Glutamatergic neuron (in vitro differentiated cells): ENCODE results near the gene JPH4. TPM values are rescaled to one million over a fixed set of nuclear protein-coding genes. Genes with fewer than 3 reads are reported as not detected.
A peak's percentile ranks its signal among the peaks of the same experiment; 100 is the strongest.

ENCODE experiments used
- DNase-seq: peaks from one replicate; pipeline ENCODE4 v3.0.0; 2022
- H3K27ac Mint-ChIP-seq: one replicate; pipeline ENCODE4 v1.8.0; 2020; ENCODE audit warnings: mild to moderate bottlenecking, mixed read lengths, inconsistent platforms; ENCODE audit not compliant: unreplicated experiment
- H3K27me3 Mint-ChIP-seq: one replicate; pipeline ENCODE4 v1.8.0; 2020; ENCODE audit warnings: mild to moderate bottlenecking, moderate library complexity, mixed read lengths, inconsistent platforms; ENCODE audit not compliant: unreplicated experiment
- H3K36me3 Mint-ChIP-seq: one replicate; pipeline ENCODE4 v1.8.0; 2020; ENCODE audit warnings: mild to moderate bottlenecking, mixed read lengths, inconsistent platforms; ENCODE audit not compliant: unreplicated experiment
- H3K4me1 Mint-ChIP-seq: one replicate; pipeline ENCODE4 v1.8.0; 2020; ENCODE audit warnings: mild to moderate bottlenecking, low read depth, mixed read lengths, inconsistent platforms; ENCODE audit not compliant: unreplicated experiment
- H3K4me3 Mint-ChIP-seq: one replicate; pipeline ENCODE4 v1.8.0; 2020; ENCODE audit warnings: mild to moderate bottlenecking, mixed read lengths, inconsistent platforms; ENCODE audit not compliant: unreplicated experiment
- H3K9me3 Mint-ChIP-seq: one replicate; pipeline ENCODE4 v1.8.0; 2020; ENCODE audit warnings: mild to moderate bottlenecking, moderate library complexity, mixed read lengths, inconsistent platforms; ENCODE audit not compliant: unreplicated experiment
- total RNA-seq: library from RNA; stranded (reverse); fragmentation: NEBNext Ultra II Directional; extraction: Animal tissue kit (Norgen Biotek cat#: 25700); gene quantifications from one replicate; pipeline ENCODE4 v1.2.1, GENCODE V29; 2021; ENCODE audit not compliant: unreplicated experiment
- TF ChIP-seq, protein P1 (sequence below): fragments of 200-600 bp; sonication (generic); IDR thresholded peaks from one replicate; pipeline ENCODE4 v1.5.0; 2021; ENCODE audit not compliant: partially characterized antibody, unreplicated experiment

Gene JPH4
- total RNA-seq, 1 donor from 2014 or later: 52.7 TPM

DNA sequence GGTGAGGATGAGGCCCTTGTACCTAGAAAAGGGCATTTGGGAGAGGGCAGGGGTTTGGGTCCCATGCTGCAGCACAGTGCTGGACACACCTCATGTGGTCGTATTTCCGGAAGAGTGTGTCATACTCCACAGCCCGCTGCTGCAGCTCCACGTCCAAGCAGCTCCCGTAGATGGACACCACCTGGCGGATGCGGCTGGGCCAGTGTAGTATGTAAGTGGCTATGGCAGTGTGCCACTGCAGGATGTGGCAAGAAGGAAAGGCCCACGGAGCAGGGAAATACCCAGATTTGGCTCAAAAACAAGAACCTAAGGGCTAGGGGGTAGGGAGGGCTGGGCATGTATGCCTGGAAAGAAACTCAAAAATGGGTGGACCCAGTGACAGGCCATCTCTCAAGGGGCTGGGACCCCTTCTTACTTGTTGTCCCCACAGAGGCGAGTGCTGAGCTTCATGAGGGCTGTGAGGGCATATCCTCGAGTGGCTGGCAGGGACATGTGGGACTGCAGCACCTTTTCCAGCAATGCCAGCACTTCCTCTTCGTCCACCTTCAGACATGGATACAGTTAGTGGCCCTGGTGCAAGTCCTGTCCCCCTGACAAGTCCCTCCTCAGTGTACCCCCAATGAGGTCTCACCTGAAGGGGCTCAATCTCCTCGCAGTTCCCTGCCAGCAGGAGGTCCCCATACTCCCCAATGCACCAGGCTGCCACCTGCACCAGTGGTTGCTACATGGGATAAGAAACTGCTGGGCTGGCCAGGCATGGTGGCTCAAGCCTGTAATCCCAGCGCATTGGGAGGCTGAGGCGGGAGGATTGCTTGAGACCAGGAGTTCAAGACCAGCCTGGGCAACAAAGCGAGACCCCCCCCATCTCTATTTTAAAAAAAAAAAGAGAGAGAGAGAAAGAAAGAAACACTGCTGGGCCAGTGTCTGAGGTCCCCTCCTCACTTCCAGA lies 16.4 kb downstream of the JPH4 start:
- Mint-ChIP-seq H3K4me3 (no peak overlapping the region), H3K36me3 (no peaks in the 10 kb centered on the region), H3K4me1 (peaks cover 18% of the 10 kb centered on the region), H3K27me3 (peaks cover 13% of the 10 kb centered on the region), H3K27ac (peak overlapping the region; percentile 52), H3K9me3 (peaks cover 11% of the 10 kb centered on the region)
- TF ChIP-seq, protein P1, sequence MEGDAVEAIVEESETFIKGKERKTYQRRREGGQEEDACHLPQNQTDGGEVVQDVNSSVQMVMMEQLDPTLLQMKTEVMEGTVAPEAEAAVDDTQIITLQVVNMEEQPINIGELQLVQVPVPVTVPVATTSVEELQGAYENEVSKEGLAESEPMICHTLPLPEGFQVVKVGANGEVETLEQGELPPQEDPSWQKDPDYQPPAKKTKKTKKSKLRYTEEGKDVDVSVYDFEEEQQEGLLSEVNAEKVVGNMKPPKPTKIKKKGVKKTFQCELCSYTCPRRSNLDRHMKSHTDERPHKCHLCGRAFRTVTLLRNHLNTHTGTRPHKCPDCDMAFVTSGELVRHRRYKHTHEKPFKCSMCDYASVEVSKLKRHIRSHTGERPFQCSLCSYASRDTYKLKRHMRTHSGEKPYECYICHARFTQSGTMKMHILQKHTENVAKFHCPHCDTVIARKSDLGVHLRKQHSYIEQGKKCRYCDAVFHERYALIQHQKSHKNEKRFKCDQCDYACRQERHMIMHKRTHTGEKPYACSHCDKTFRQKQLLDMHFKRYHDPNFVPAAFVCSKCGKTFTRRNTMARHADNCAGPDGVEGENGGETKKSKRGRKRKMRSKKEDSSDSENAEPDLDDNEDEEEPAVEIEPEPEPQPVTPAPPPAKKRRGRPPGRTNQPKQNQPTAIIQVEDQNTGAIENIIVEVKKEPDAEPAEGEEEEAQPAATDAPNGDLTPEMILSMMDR: no peak
- peak; percentile 16 for DNase-seq

DNA sequence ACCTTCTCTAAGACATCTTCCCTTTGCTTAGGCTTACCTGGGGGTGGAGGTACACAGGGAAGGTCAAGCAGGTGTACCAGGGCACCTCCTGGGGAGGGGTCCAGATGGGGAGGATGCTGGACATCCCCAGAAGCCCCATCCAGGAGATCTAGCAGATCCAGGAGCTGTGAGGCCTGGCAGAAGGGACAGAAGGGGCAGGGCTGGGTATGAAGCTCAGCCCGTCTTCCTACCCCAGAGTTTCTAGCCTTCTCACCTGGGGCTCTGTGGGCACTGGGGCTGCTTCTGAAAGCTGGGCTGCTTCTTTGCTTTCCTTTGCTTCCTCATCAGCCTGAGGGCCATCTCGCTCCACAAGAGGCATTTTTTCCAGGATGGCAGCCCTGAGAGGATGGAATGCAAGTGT lies 17.3 kb downstream of the JPH4 start:
- H3K27me3 Mint-ChIP-seq: peaks cover 14% of the 10 kb centered on the region
- peaks cover 23% of the 10 kb centered on the region for H3K4me1 Mint-ChIP-seq
- DNase-seq: no peak
- H3K36me3 Mint-ChIP-seq: no peaks in the 10 kb centered on the region
- no peak overlapping the region for H3K4me3 Mint-ChIP-seq
- TF ChIP-seq, protein P1: no peak
- H3K27ac Mint-ChIP-seq: no peak overlapping the region
- peaks cover 7% of the 10 kb centered on the region for H3K9me3 Mint-ChIP-seq

DNA sequence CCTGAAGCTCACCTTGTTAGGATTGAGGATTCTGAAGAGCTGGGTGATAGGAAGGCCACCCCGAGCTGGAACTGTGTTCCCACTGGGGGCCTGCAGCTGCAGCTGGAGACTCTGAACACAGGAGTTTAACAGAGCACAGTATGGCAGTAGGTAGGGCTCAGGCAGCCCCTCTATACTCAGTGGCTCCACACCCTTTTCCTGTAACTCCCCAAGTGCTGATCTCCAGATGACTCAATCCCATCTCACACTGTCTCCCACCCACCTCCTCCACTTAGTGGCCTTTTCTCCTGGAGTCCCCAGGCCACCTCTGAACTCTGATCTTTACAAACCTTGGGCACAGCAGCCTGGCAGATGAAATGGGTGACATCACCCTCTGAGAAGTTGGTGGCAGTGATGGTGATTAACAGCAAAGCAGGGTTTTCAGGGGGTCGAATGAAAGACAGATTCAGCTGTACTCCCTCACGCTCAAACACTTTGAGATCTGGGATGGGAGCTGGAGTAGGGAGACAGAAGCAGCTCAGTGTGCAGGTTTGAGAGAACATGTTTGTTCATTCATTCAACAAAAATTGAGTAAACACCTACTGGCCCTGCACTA lies 18.6 kb downstream of the JPH4 start:
- Mint-ChIP-seq H3K9me3 (peaks cover 7% of the 10 kb centered on the region), H3K4me1 (peaks cover 25% of the 10 kb centered on the region), H3K27me3 (peaks cover 15% of the 10 kb centered on the region), H3K36me3 (no peaks in the 10 kb centered on the region), H3K27ac (no peak overlapping the region), H3K4me3 (no peak overlapping the region)
- TF ChIP-seq, protein P1: no peak
- DNase-seq: no peak

DNA sequence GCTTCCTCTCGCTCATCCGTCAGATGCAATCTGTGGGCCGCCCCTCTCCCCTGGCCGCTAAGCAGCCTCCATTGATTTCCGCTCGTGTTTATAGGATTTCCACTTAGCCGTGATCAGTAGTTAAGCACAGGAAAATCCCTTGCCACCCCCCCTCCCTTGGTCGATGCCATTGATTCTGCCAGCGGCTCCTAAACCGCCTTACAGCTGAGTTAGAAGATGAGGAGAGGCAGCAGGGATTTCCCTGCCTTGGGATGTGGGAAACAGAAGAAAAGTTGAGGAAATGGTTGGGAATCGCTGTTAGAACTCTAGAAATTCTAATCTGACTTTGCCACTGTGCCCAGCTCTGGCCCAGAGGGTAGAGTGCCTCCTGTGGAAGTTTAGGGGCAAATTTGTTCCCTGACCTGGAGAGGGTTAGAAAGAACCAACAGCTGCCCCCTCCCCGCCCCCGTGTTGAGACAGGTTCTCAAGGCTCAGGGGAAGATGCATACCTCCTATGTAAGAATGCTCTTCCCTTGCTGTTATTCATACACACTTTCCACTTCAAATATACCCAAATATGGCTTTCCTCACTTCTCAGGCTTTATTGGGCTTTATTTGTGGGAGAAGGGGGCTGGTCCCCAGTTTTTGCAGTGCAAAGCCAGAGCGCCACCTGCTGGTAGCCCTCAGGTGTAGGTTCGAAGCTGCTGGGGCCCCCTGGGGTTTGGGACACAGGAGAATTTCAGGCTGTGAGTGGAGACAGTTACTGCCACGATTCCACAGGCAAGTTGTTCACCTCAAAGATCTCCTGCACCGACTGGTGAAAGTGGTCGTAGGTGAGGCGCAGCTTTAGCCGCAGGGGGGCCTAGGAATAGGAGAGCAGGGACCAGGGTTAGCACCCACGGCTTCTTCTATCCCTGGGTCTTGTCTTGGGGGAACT lies 19.3 kb downstream of the JPH4 start:
- peak; percentile 84 for DNase-seq
- H3K4me1 Mint-ChIP-seq: peaks cover 25% of the 10 kb centered on the region
- H3K27ac Mint-ChIP-seq: peak overlapping the region; percentile 55
- peaks cover 7% of the 10 kb centered on the region for H3K9me3 Mint-ChIP-seq
- TF ChIP-seq, protein P1: peak; percentile 97
- H3K36me3 Mint-ChIP-seq: no peaks in the 10 kb centered on the region
- H3K27me3 Mint-ChIP-seq: peaks cover 17% of the 10 kb centered on the region
- peak overlapping the region; percentile 63 for H3K4me3 Mint-ChIP-seq
